ENCODE data around the gene PLPPR5.

GRCh38 chr1:98896711-98897445, 107.8 kb downstream of the PLPPR5 start:
- TF ChIP-seq CTCF (conservative IDR thresholded peaks at IDR 0.05; ENCODE audit: low read depth, low read length) (no peak), EZH2 (IDR thresholded peaks at IDR 0.05; ENCODE audit: borderline replicate concordance, low read depth, low read length, poor library complexity, severe bottlenecking) (no peak)

Data from A673 (cell line).